ENCODE data around the gene NLGN3. TPM values are rescaled to one million over a fixed set of nuclear protein-coding genes. Genes with fewer than 3 reads are reported as not detected.
A peak's percentile ranks its signal among the peaks of the same experiment; 100 is the strongest.

The NLGN3 gene
- total RNA-seq, 1 donor from 2014 or later, result under 0.01 TPM

- H3K36me3 ChIP-seq (ENCODE audit: control insufficient read depth, insufficient read depth, low read length), result no peaks in the 10 kb centered on the region
- no peaks in the 10 kb centered on the region for H3K27me3 ChIP-seq (ENCODE audit: control insufficient read depth, insufficient read depth, low read length)
- DNase-seq (ENCODE audit: low read depth) (no peak), FAIRE-seq (no peak)
- TF ChIP-seq, protein P1, sequence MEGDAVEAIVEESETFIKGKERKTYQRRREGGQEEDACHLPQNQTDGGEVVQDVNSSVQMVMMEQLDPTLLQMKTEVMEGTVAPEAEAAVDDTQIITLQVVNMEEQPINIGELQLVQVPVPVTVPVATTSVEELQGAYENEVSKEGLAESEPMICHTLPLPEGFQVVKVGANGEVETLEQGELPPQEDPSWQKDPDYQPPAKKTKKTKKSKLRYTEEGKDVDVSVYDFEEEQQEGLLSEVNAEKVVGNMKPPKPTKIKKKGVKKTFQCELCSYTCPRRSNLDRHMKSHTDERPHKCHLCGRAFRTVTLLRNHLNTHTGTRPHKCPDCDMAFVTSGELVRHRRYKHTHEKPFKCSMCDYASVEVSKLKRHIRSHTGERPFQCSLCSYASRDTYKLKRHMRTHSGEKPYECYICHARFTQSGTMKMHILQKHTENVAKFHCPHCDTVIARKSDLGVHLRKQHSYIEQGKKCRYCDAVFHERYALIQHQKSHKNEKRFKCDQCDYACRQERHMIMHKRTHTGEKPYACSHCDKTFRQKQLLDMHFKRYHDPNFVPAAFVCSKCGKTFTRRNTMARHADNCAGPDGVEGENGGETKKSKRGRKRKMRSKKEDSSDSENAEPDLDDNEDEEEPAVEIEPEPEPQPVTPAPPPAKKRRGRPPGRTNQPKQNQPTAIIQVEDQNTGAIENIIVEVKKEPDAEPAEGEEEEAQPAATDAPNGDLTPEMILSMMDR (IDR thresholded peaks at IDR 0.05; ENCODE audit: insufficient read depth, low read length, severe bottlenecking), result no peak
- no peak overlapping the region for H3K4me3 ChIP-seq (ENCODE audit: low read depth, low read length)
Observed at GRCh38 chrX:71182871-71183270, 38.2 kb downstream of the NLGN3 start.

DNA sequence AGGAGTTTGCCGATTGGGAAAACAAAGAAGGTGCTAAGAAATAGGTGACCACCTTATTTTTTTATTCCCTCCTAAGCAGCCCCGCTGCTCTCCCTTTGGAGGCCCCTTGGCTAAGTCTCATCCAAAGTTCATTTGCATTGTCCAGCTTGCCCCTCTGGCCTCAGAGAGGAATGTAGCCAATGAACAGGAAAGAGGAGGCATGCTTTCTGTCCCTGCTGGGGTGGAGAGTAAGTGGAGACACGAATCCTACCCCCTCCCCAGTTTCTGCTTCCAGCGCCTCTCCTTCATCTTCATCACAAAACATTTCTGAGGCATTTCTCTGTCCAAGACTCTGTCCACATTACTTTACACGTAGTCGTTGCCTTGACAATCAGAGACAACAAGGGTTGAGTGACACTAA lies 38.7 kb downstream of the NLGN3 start:
- FAIRE-seq, result no peak
- no peak for DNase-seq (ENCODE audit: low read depth)
- no peaks in the 10 kb centered on the region for H3K36me3 ChIP-seq (ENCODE audit: control insufficient read depth, insufficient read depth, low read length)
- H3K4me3 ChIP-seq (ENCODE audit: low read depth, low read length), result no peak overlapping the region
- TF ChIP-seq, protein P1 (IDR thresholded peaks at IDR 0.05; ENCODE audit: insufficient read depth, low read length, severe bottlenecking), result no peak
- no peaks in the 10 kb centered on the region for H3K27me3 ChIP-seq (ENCODE audit: control insufficient read depth, insufficient read depth, low read length)

GRCh38 chrX:71184092-71184491 lies 39.5 kb downstream of the NLGN3 start:
- H3K27me3 ChIP-seq (ENCODE audit: control insufficient read depth, insufficient read depth, low read length), result no peaks in the 10 kb centered on the region
- FAIRE-seq (no peak), DNase-seq (ENCODE audit: low read depth) (no peak)
- TF ChIP-seq, protein P1 (IDR thresholded peaks at IDR 0.05; ENCODE audit: insufficient read depth, low read length, severe bottlenecking), result no peak
- H3K4me3 ChIP-seq (ENCODE audit: low read depth, low read length), result no peak overlapping the region
- H3K36me3 ChIP-seq (ENCODE audit: control insufficient read depth, insufficient read depth, low read length), result no peaks in the 10 kb centered on the region

- Histone ChIP-seq H3K4me3 (ENCODE audit: low read depth, low read length) (no peak overlapping the region), H3K36me3 (ENCODE audit: control insufficient read depth, insufficient read depth, low read length) (no peaks in the 10 kb centered on the region), H3K27me3 (ENCODE audit: control insufficient read depth, insufficient read depth, low read length) (no peaks in the 10 kb centered on the region)
- DNase-seq (ENCODE audit: low read depth), result peak; percentile 9
- TF ChIP-seq, protein P1 (IDR thresholded peaks at IDR 0.05; ENCODE audit: insufficient read depth, low read length, severe bottlenecking), result no peak
- FAIRE-seq, result no peak
Observed at GRCh38 chrX:71184803-71185495, 40.3 kb downstream of the NLGN3 start.

GRCh38 chrX:71191248-71191647 lies 46.6 kb downstream of the NLGN3 start:
- Histone ChIP-seq H3K27me3 (ENCODE audit: control insufficient read depth, insufficient read depth, low read length) (no peaks in the 10 kb centered on the region), H3K36me3 (ENCODE audit: control insufficient read depth, insufficient read depth, low read length) (no peaks in the 10 kb centered on the region), H3K4me3 (ENCODE audit: low read depth, low read length) (no peak overlapping the region)
- no peak for FAIRE-seq
- DNase-seq (ENCODE audit: low read depth), result no peak
- TF ChIP-seq, protein P1 (IDR thresholded peaks at IDR 0.05; ENCODE audit: insufficient read depth, low read length, severe bottlenecking), result no peak

Measured in bronchial epithelial cell (primary cell).